NT2/D1 (cell line): ENCODE results near the gene RANBP17.

Experiments
- DNase-seq: peaks from one replicate; pipeline ENCODE4 v3.0.0-alpha.2; 2011; ENCODE audit warnings: low read depth, low spot score
- H3K27me3 ChIP-seq: 2 replicates; pipeline ENCODE4 v1.6.0; 2011; ENCODE audit warnings: mild to moderate bottlenecking; ENCODE audit not compliant: insufficient read length, insufficient read depth
- H3K36me3 ChIP-seq: 2 replicates; pipeline ENCODE4 v1.6.1; 2011; ENCODE audit warnings: mild to moderate bottlenecking, low read length, mixed read lengths; ENCODE audit not compliant: insufficient read depth, insufficient read length
- H3K4me1 ChIP-seq: 2 replicates; pipeline ENCODE4 v1.5.1; 2011; ENCODE audit not compliant: insufficient read depth, insufficient read length
- H3K4me3 ChIP-seq: 2 replicates; pipeline ENCODE4 v1.5.1; 2011; ENCODE audit warnings: low read depth; ENCODE audit not compliant: insufficient read length
- H3K9ac ChIP-seq: 2 replicates; pipeline ENCODE4 v1.6.0; 2011; ENCODE audit warnings: low read depth; ENCODE audit not compliant: insufficient read length
- H3K9me3 ChIP-seq: 2 replicates; pipeline ENCODE4 v1.5.1; 2011; ENCODE audit warnings: mild to moderate bottlenecking, low read length; ENCODE audit not compliant: insufficient read depth
- SUZ12 ChIP-seq: IDR thresholded peaks from 2 replicates; pipeline ENCODE4 v1.6.1; 2011; ENCODE audit not compliant: insufficient read length, insufficient read depth; ENCODE audit errors: extremely low read depth
- YY1 ChIP-seq: IDR thresholded peaks from 2 replicates; pipeline ENCODE4 v1.6.1; 2011; ENCODE audit not compliant: insufficient read length, insufficient read depth
- ZNF274 ChIP-seq: IDR thresholded peaks from 2 replicates; pipeline ENCODE4 v1.6.1; 2011; ENCODE audit warnings: mild to moderate bottlenecking, low read depth, low read length

Gene RANBP17

DNA sequence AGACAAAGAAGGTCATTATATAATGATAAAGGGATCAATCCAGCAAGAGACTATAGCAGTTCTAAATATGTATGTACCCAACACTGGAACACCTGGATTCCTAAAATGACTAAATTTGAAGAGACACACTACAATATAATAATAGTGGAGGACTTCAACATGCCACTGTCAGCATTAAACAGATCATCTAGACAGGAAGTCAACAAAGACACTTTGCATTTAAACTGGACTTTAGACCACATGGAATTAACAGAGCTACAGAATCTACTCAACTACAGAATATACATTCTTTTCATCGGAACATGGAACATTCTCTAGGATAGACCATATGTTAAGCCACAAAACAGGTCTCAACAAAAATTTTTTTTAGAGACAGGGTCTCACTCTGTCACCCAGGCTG, 388.9 kb downstream of the RANBP17 start:
- Histone ChIP-seq H3K27me3 (no peaks in the 10 kb centered on the region), H3K9ac (no peak overlapping the region), H3K36me3 (no peaks in the 10 kb centered on the region), H3K4me1 (no peaks in the 10 kb centered on the region), H3K9me3 (peaks cover 8% of the 10 kb centered on the region; the same call in 1 of the 2 replicates), H3K4me3 (no peak overlapping the region)
- TF ChIP-seq ZNF274 (no peak), SUZ12 (no peak), YY1 (no peak)
- DNase-seq, result no peak

DNA sequence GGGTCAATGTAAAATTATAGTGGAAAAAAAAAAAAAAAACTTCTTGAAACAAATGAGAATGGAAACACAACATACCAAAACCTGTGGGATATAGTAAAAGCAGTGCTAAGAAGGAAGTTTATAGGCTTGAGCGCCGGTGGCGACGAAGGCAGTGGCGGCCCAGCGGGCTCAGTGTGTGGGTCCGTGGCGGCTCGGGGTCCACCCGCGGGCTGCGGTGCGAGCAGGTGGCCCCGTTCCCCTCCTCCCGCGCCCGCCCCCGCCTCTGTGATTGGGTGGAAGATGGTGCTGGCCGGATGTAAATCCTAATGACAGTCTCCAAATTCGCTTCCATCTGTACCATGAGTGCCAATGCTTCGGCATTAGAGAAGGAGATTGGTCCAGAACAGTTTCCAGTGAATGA, 389.7 kb downstream of the RANBP17 start:
- Histone ChIP-seq H3K4me3 (no peak overlapping the region), H3K36me3 (no peaks in the 10 kb centered on the region), H3K9me3 (peaks cover 8% of the 10 kb centered on the region; the same call in 1 of the 2 replicates), H3K9ac (no peak overlapping the region), H3K27me3 (no peaks in the 10 kb centered on the region), H3K4me1 (no peaks in the 10 kb centered on the region)
- no peak for TF ChIP-seq ZNF274
- TF ChIP-seq YY1, result no peak
- TF ChIP-seq SUZ12, result no peak
- DNase-seq, result no peak

DNA sequence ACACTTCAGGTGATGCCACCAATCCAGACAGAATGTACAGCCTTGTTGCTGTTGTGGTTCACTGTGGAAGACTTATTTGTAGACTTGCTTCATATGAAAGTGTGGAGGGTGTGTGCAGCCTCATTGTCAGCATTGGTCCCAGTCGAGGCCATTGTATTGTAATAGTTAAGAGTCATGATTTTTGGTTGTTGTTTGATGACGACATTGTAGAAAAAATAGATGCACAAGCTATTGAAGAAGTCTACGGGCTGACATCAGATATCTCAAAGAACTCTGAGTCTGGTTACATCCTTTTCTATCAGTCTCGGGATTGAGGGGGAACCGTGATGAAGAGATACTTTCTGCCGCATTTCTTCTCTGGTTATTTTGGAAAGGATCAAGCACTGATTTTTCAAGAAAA, 390.9 kb downstream of the RANBP17 start:
- DNase-seq, result no peak
- Histone ChIP-seq H3K9me3 (peaks cover 8% of the 10 kb centered on the region; the same call in 1 of the 2 replicates), H3K36me3 (no peaks in the 10 kb centered on the region), H3K4me3 (no peak overlapping the region), H3K27me3 (no peaks in the 10 kb centered on the region), H3K9ac (no peak overlapping the region), H3K4me1 (no peaks in the 10 kb centered on the region)
- TF ChIP-seq ZNF274 (no peak), YY1 (no peak), SUZ12 (no peak)

DNA sequence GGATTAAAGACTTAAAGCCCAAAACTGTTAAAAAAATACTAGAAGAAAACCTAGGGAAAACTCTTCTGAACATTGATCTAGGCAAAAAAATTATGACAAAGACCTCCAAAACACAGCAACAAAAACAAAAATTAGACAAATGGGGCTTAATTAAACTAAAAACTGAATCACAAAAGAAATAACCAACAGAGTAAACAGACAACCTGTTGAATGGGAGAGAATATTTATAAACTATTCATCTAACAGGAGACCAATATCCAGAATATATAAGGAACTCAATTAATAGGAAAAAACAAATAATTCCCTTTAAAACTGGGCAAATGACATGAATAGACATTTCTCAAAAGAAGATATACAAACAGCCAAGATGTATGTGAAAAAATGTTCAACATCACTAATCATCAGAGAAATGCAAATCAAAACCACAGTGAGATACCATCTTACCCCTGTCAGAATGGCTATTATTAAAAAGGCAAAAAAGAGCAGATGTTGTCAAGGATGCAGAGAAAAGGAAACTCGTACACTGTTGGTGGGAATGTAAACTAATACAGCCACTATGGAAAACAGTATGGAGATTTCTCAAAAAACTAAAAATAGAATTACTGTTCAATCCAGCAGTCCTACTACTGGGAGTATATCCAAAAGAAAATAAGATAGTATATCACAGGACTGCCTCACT, 397.1 kb downstream of the RANBP17 start:
- H3K9ac ChIP-seq, result no peak overlapping the region

DNA sequence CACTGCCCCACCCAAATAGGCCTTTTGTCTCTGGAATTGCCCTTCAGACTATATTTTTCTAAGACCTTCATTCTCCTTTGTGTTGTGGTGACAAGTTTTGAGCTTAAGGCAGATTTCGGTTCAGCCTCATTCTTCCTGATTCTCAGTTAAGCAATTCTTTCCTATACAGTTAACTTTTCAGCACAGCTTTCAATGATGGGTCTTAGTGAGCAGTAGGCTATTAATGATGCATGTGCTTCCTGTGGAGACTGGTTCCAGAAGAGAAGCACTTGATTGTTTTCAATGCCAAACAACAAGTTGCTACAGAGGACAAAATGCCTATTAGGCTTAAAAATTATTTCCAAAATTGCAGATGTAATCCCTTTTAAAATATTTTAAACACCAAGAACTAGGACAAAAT, 399.5 kb downstream of the RANBP17 start:
- Histone ChIP-seq H3K4me1 (no peaks in the 10 kb centered on the region), H3K9ac (no peak overlapping the region), H3K36me3 (no peaks in the 10 kb centered on the region), H3K9me3 (no peaks in the 10 kb centered on the region), H3K27me3 (no peaks in the 10 kb centered on the region), H3K4me3 (no peak overlapping the region)
- TF ChIP-seq ZNF274 (no peak), SUZ12 (no peak), YY1 (no peak)
- DNase-seq, result no peak

More for the DNA sequence above, 397.1 kb downstream of the RANBP17 start:
- no peaks in the 10 kb centered on the region for H3K27me3 ChIP-seq
- H3K4me3 ChIP-seq, result no peak overlapping the region
- no peaks in the 10 kb centered on the region for H3K9me3 ChIP-seq
- no peak for TF ChIP-seq YY1
- TF ChIP-seq SUZ12, result no peak
- no peak for TF ChIP-seq ZNF274
- no peak for DNase-seq
- H3K4me1 ChIP-seq, result no peaks in the 10 kb centered on the region
- H3K36me3 ChIP-seq, result no peaks in the 10 kb centered on the region

DNA sequence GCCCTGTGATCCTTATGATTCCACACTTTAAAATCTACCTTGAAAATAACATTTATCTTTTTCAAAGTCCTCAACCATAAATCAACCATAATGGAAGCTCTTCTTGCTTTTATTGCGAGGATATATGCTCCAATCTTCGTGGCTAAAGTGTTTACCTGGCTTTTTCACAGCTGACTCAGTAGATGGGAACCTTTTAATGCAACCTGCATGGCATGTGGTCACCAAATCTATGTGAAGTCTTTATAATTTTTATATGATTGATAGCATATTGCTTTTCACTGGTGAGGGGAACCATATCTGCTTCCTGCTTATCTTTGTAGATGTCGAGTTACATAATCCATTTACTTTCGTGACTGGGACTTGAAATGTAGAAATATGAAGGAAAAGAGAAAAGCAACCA, 400.1 kb downstream of the RANBP17 start:
- Histone ChIP-seq H3K36me3 (no peaks in the 10 kb centered on the region), H3K4me3 (no peak overlapping the region), H3K9ac (no peak overlapping the region), H3K4me1 (no peaks in the 10 kb centered on the region), H3K9me3 (no peaks in the 10 kb centered on the region), H3K27me3 (no peaks in the 10 kb centered on the region)
- DNase-seq, result no peak
- TF ChIP-seq ZNF274, result no peak
- TF ChIP-seq SUZ12, result no peak
- TF ChIP-seq YY1, result no peak

DNA sequence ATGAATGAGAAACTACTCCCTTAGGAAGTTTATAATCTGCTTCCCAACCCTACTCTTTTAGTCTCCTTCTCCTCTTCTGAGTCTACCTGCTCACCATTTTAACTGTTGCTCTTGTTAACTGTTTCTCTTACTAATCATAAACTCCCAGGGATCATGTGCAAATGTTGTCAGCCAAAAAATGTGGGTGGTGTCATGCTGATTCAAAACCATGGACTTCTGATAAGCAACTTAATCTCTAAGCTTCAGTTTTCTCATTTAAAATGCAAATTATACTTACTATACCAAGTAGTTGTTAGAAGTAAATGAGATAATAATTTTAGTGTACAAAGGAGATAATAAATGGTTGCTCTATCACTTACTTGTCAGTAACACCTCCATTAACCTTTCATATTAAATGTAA, 401.4 kb downstream of the RANBP17 start:
- no peaks in the 10 kb centered on the region for H3K9me3 ChIP-seq
- no peaks in the 10 kb centered on the region for H3K27me3 ChIP-seq
- TF ChIP-seq ZNF274, result no peak
- TF ChIP-seq YY1, result no peak
- no peak for TF ChIP-seq SUZ12
- no peak overlapping the region for H3K9ac ChIP-seq
- no peak for DNase-seq
- no peak overlapping the region for H3K4me3 ChIP-seq
- H3K4me1 ChIP-seq, result no peaks in the 10 kb centered on the region
- H3K36me3 ChIP-seq, result no peaks in the 10 kb centered on the region

DNA sequence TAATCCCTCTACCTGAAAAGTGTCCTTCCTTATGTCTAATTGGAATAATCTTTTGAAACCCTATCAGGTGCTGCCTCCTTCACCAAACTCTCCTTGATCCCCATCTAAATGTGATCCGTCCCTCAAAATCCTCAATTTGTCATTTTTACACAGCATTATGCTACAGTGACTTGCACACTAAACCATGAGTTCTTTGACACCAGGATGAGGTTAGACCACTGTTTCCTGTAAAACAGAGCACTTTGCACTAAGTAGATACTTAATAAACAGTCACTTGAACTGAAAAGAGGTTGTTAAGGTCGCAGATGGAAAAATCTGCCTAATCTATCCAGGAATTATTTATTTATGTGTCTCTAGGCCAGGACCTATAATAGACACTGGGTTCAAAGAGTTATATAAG, 403.0 kb downstream of the RANBP17 start:
- no peak for TF ChIP-seq ZNF274
- no peak for TF ChIP-seq SUZ12
- no peak for TF ChIP-seq YY1
- no peaks in the 10 kb centered on the region for H3K9me3 ChIP-seq
- no peaks in the 10 kb centered on the region for H3K36me3 ChIP-seq
- no peak overlapping the region for H3K4me3 ChIP-seq
- no peaks in the 10 kb centered on the region for H3K27me3 ChIP-seq
- no peak overlapping the region for H3K9ac ChIP-seq
- H3K4me1 ChIP-seq, result no peaks in the 10 kb centered on the region
- DNase-seq, result no peak
